Activated T-cell treated with anti-CD3 and anti-CD28 coated beads for 24 hours (primary cell): ENCODE results near the gene ECE1.

Experiments used
- DNase-seq: peaks from one replicate; pipeline ENCODE4 v3.0.0-alpha.2; 2020; ENCODE audit warnings: low read depth

ECE1 gene

GRCh38 chr1:21325231-21325718, 35.0 kb upstream of the ECE1 start:
- DNase-seq: no peak

GRCh38 chr1:21324368-21325141, 34.3 kb upstream of the ECE1 start:
- DNase-seq: peak; percentile 76

- DNase-seq: no peak
Measured at GRCh38 chr1:21323091-21323490, 32.8 kb upstream of the ECE1 start.

- DNase-seq: no peak
Measured at GRCh38 chr1:21322681-21323016, 32.4 kb upstream of the ECE1 start.

GRCh38 chr1:21321963-21322680, 31.9 kb upstream of the ECE1 start:
- DNase-seq: no peak

GRCh38 chr1:21320410-21321108, 30.3 kb upstream of the ECE1 start:
- DNase-seq: no peak

- DNase-seq: no peak
Measured at GRCh38 chr1:21319447-21320407, 29.5 kb upstream of the ECE1 start.

GRCh38 chr1:21318714-21319159, 28.5 kb upstream of the ECE1 start:
- DNase-seq: no peak

GRCh38 chr1:21318057-21318713, 27.9 kb upstream of the ECE1 start:
- no peak for DNase-seq

GRCh38 chr1:21317690-21318043, 27.4 kb upstream of the ECE1 start:
- no peak for DNase-seq

- no peak for DNase-seq
Measured at GRCh38 chr1:21317035-21317689, 26.9 kb upstream of the ECE1 start.

- DNase-seq: no peak
Measured at GRCh38 chr1:21314743-21315396, 24.6 kb upstream of the ECE1 start.

GRCh38 chr1:21313886-21314721, 23.8 kb upstream of the ECE1 start:
- DNase-seq: no peak

GRCh38 chr1:21313203-21313885, 23.1 kb upstream of the ECE1 start:
- DNase-seq: no peak

GRCh38 chr1:21312407-21312992, 22.2 kb upstream of the ECE1 start:
- no peak for DNase-seq

GRCh38 chr1:21311016-21311415, 20.8 kb upstream of the ECE1 start:
- no peak for DNase-seq

GRCh38 chr1:21308847-21309652, 18.8 kb upstream of the ECE1 start:
- DNase-seq: no peak
